Stimulated activated CD4-positive, alpha-beta T cell treated with anti-CD3 and anti-CD28 coated beads, TNF-alpha, amount 100 ng/mL, for 1 hour (primary cell): ENCODE data around the gene NOSTRIN.
"Not testable (repeated sequence)": the region's sequence is repeated elsewhere in the genome, so short reads cannot be mapped to it uniquely, and the experiment has no call there.

ENCODE experiments used
- DNase-seq, 3 donors: peaks; one replicate each; pipeline ENCODE4 v3.0.0-alpha.2; 2020; ENCODE audit warnings: low read depth in 3 of 3, low spot score in 1 of 3

The NOSTRIN gene

DNA sequence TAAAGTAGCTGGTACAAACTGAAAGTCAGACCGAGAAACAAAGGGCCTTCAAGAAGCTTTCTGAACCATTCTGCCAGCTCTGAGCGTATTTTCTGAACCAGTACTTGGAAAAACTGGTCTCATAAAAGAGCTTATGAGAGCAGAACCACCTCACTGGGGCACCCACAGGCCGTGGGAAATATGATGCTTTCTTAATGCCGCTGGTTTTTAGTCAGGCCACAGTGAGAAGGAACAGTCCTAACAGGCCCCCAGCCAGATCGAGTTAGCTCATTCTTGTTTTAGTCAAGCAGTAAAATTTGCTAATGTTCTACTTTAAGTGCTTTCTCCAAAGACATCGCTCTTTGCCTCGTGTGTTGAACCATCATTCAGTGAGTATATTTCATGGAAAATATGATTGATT lies 12.7 kb upstream of the NOSTRIN start:
- DNase-seq: no peak

- DNase-seq: no peak
Observed at GRCh38 chr2:168790226-168790902, 12.1 kb upstream of the NOSTRIN start.

- not testable (repeated sequence) for DNase-seq
Observed at GRCh38 chr2:168791140-168791539, 11.3 kb upstream of the NOSTRIN start.

- no peak for DNase-seq
Observed at GRCh38 chr2:168793596-168793995, 8.8 kb upstream of the NOSTRIN start.

- no peak for DNase-seq
Observed at GRCh38 chr2:168794968-168795367, 7.5 kb upstream of the NOSTRIN start.

DNA sequence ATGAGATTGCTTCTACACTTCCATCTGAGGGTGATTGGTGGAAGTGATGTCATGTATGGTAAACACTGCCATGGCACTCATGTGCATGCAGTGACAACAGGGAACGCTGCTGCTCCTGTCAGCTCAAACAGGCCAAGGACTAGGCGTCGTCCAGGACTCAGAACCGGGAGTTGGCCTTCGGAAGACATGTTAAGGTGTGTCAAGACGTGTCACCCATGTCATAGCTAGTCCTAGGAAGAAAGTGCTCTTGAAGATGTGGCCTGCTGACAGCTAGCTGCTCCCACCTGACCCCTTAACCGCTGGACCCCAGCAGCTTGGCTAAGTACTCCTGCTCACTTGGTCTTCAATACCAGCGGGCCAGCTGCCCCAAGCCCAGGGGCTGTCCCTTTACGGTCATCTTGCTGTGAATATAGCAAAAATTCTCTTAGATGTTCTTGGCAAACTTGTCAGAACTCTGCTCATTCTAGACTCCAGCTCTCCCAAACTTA lies 6.3 kb upstream of the NOSTRIN start:
- DNase-seq: no peak

- DNase-seq: no peak
Observed at GRCh38 chr2:168796583-168797285, 5.7 kb upstream of the NOSTRIN start.

GRCh38 chr2:168797286-168797655 lies 5.2 kb upstream of the NOSTRIN start:
- no peak for DNase-seq

DNA sequence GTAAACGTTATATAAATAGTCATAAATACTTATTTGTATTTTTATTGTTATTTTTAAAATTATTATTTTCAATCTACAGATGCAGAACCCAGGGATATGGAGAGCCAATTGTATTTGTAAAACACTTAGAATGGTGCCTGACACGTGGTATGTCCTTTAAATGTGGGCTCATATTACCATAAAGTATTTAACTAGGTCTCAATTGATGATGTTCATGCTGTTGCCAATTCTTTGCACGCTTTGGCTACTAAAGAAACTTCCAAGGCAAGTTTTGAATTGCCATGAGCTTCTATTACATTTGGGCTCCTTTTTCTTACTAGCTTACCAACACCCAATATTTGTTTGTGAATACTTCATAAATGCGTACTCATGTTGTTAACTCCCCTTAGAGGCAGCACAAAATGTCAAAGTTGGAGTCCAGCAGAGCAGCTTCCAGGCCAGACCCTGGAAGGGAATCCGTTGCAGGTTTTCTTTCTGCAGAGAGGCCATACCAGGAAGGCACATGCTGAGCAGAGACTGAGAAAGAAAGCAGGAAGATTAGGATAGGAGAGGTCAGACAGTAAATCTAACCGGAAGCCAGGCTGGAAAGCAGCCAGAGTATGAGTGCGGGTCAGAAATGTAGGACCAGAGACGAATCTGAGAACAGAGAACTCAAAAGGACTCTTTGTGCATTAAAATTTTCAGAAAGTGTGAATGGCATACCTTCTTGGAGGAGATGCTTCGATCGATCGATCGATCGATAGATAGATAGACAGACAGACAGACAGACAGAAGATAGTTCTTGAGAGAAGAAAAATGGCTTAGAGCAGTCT lies 4.2 kb upstream of the NOSTRIN start:
- DNase-seq: no peak

DNA sequence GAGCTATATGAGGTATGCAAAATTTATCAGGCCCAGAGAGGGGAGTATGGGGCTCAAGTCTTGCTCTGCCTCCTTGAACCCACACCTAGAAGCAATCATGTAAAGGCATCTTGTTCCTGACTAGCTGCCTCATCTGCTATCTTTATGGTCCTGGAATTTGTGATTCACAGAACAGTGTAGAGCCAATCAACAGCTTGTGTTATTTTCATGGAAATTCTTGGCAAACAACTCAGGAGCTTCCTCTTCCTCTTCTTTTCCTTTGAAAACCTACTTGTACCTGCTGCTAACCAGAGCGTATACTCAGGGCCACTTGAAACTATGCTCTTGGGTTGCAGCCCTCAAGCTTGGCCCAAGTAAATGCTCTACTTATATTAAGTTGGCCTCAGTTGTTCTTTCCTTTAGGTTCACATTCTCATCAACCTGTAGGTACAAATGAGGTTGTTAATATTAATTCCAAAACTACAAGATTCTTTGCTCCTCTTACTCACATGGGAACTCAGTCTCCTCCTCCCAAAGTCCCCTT lies 3.5 kb upstream of the NOSTRIN start:
- no peak for DNase-seq

DNA sequence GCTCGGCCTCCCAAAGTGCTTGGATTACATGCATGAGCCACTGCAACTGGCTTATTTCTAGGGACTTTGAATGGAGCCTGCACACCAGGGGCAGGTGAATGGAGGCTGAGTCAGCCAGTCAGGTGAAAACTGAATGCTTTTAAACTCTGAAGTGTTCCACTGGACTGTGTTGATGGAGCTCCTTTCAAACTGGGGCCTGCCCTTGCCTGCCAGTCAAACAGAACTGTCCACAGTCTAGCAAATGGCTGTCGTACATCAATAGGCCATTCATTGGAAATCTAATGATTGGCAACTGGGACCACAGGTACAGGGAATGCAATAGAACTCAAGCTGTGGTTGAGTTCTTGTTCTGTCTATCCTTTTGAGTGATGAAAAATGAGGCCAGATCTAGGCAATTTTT lies 966 bp upstream of the NOSTRIN start:
- DNase-seq: no peak

GRCh38 chr2:168802859-168803725 lies 655 bp downstream of the NOSTRIN start:
- no peak for DNase-seq

GRCh38 chr2:168804214-168804613 lies 1.8 kb downstream of the NOSTRIN start:
- DNase-seq: no peak

DNA sequence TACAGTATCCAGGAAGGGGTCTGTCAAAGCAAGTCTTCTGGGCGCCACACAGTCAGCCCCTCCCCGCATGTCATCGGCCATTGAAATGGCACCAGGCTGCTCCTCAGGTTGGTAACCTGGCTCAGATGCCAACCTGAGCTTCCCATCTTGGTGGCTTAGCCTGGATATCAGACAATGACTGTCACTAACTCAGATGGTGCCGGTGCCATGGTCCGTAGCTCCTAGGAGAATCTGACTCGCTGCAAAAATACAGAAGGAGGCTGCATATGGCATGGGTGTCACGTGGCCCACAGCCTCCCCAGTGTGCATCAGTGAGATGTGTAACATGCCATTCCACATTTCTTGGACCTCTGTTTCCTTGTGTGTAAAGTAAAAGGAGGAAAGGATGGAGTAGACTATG lies 3.2 kb downstream of the NOSTRIN start:
- DNase-seq: no peak

DNA sequence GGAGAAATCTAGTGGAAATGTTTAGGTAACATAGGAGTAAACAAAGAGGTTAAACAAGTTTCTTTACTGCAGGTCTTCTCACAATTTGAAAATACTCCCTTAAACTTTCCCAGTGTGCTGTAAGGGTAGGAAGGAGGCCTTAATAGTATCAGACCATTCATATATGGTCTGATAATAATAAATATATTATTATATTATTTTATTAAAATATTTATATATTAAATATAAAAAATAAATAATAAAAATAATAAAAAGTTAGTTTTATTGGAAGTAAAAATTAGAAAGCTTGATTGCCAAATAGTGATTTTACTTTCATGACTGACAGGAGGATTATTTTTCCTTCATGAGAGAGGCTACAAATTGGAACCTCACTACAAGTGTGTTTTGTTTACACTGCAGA lies 7.1 kb downstream of the NOSTRIN start:
- no peak for DNase-seq

- DNase-seq: no peak
Observed at GRCh38 chr2:168810235-168810634, 7.8 kb downstream of the NOSTRIN start.

DNA sequence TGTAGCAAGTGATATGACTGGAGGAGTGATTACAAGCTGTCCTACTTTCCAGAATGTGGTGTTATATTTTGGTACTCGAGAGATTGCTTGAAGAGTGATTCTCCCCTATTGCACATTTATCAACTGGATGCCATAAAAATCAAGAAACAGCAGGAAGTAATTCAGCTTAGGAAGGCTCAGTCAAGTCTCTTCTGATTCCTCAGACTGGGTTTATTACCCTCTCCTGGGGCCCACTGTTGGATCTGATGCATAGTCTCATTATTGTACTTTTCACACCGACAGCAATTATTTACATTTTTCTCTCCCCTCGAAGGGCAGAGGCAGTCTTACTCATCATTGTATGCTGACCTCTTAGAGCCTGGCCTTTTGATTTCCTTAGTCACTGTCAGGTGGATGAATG lies 9.3 kb downstream of the NOSTRIN start:
- no peak for DNase-seq

- no peak for DNase-seq
Observed at GRCh38 chr2:168814046-168814445, 11.6 kb downstream of the NOSTRIN start.

DNA sequence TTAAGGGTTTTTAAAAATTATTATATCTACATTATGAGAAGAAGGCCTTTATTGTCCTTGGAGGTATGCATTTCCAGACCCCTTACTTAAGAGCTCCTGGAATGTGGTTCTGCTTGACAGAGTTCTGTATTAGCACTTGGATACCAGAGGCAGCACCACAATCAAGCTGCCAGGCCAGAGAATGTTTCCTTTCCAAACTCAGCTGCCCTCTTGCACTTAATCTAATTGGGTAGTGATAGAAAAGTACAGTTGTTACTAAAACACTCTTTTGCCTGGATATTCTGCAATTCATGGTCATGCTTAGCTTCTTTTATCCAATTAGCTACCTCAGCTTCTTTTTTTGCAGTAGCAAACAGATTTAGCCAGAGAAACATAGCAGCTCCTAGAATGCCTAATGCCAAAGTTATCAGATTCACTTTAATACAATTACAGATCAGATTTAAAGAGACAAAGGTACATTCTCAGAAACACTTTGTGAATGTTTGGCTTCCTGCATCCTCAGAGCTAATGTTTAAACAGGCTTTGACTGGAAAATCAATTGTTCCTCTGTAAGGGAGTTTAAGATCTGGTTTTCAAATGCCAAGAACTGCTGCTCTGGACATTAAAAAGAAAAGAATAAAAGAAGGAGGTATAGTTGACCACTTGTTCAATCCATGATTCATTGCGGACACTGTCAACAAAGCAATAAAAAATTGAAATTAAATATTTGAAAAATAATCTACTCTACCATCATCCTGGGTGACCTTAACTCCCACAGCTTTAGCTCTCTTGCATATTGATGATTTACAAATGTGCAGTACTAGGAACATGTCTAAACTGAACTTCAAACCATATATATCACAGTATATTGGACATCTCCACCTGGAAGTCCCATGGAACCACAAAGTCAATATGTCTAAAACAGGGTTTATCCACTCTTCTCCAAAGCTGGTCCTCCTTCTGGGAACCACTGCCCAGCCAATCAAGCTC lies 12.8 kb downstream of the NOSTRIN start:
- no peak for DNase-seq

DNA sequence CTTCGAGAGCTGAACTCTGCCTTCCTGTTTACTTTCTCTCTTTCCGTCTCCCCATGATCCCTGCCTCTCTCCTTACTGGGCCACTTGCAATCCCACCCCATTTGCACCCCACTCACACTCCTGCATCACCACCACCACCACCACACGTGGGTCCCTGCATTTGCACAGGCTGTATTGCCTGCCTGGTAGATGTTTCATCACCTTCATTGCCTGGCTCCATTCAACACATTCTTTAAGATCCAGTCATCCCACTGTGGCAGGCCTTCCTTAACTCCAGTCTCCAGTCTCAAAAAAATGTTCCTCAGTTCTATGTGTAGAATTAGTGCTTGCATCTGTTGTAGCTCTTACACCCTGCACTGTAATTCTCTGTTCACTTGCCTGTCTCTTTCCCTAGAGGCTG lies 13.9 kb downstream of the NOSTRIN start:
- DNase-seq: no peak
